GM12875 (cell line): ENCODE results near the gene EIF4A3.
"Not testable (repeated sequence)": the region's sequence is repeated elsewhere in the genome, so short reads cannot be mapped to it uniquely, and the experiment has no call there.

ENCODE experiments used
- H3K4me3 ChIP-seq: one replicate; pipeline ENCODE4 v1.5.1; 2011; ENCODE audit warnings: low read depth, low read length, control low read depth
- CTCF ChIP-seq: IDR thresholded peaks from 2 replicates; pipeline ENCODE4 v1.5.1; 2011; ENCODE audit warnings: low read depth, mild to moderate bottlenecking, control low read depth, inconsistent platforms, low read length, moderate library complexity, borderline replicate concordance; ENCODE audit not compliant: insufficient read depth

The EIF4A3 gene

GRCh38 chr17:80095038-80095843, 51.7 kb downstream of the EIF4A3 start:
- no peak overlapping the region for H3K4me3 ChIP-seq
- TF ChIP-seq CTCF: no peak

DNA sequence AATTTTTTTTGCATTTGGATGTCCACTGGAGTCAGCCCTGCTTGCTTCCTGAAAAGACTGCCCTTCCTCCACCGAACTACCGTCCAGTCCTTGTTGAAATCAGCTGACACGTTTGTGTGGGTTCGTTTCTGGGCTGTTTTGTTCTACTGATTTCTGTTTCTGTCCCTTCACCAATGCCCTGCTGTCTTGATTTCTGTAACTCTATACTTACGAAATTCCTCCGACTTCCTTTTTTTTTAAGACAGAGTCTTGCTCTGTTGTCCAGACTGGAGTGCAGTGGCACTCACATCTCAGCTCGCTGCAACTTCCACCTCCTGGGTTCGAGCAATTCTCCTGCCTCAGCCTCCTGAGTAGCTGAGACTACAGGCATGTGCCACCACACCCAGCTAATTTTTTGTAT, 54.0 kb downstream of the EIF4A3 start:
- no peak overlapping the region for H3K4me3 ChIP-seq
- no peak for TF ChIP-seq CTCF

GRCh38 chr17:80091376-80091775, 55.6 kb downstream of the EIF4A3 start:
- no peak overlapping the region for H3K4me3 ChIP-seq

DNA sequence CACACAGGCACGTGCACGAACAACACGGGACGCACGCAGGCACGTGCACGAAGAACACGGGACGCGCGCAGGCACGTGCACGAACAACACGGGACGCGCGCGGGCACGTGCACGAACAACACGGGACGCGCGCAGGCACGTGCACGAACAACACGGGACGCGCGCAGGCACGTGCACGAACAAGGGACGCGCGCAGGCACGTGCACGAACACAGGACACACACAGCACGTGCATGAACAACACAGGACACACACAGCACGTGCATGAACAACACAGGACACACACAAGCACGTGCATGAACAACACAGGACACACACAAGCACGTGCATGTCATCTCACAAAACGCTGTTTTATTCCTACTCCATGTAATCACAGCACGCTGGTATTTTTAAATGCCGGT, 56.8 kb downstream of the EIF4A3 start:
- H3K4me3 ChIP-seq: not testable (repeated sequence)

More at GRCh38 chr17:80091376-80091775, 55.6 kb downstream of the EIF4A3 start:
- TF ChIP-seq CTCF: no peak

- TF ChIP-seq CTCF: no peak
- no peak overlapping the region for H3K4me3 ChIP-seq
These were observed 57.2 kb downstream of the EIF4A3 start for GRCh38 chr17:80089762-80090161.

DNA sequence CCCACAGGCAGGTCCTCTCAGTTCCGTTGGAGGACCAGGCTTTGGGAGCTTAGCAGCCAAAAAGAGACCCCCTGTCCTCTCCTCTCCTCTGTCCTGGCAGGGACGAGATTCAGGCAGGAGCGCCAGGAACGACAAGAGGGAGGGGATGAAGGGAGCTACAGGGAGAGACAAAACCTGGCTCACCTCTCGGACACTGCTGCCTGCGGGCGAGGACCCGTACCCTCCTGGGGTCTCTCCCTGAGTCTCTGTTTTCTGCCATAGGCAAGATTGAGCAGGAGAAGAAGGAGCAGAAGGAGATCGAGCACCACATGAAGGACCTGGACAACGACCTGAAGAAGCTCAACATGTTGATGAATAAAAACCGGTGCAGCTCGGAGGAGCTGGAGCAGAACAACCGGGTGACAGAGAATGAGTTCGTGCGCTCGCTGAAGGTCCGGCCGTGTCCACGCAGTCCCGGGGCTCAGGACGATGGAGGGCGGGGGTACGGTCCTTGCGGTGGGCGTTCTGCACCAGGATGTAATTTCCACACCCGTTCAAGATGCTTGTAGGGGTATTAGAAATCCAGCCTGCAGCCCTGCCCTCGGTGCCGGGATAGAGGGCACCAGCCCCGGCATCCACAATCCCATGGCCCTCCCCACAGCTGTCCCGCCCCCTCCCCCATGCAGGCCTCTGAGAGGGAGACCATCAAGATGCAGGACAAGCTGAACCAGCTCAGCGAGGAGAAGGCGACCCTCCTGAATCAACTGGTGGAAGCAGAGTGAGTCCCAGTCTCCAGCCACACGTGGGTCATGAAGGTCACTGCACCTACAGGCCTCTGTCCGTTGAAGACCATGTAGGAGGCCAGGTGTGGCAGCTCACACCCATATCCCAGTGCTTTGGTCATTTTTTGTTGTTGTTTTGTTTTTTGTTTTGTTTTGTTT, 59.3 kb downstream of the EIF4A3 start:
- TF ChIP-seq CTCF: no peak
- no peak overlapping the region for H3K4me3 ChIP-seq

GRCh38 chr17:80086616-80087015, 60.3 kb downstream of the EIF4A3 start:
- no peak overlapping the region for H3K4me3 ChIP-seq
- TF ChIP-seq CTCF: no peak
